ENCODE results near the gene ACER3. TPM values are rescaled to one million over a fixed set of nuclear protein-coding genes. Genes with fewer than 3 reads are reported as not detected.
A peak's percentile ranks its signal among the peaks of the same experiment; 100 is the strongest.

Gene ACER3
- total RNA-seq, 1 donor from 2014 or later, result 14.7 TPM

DNA sequence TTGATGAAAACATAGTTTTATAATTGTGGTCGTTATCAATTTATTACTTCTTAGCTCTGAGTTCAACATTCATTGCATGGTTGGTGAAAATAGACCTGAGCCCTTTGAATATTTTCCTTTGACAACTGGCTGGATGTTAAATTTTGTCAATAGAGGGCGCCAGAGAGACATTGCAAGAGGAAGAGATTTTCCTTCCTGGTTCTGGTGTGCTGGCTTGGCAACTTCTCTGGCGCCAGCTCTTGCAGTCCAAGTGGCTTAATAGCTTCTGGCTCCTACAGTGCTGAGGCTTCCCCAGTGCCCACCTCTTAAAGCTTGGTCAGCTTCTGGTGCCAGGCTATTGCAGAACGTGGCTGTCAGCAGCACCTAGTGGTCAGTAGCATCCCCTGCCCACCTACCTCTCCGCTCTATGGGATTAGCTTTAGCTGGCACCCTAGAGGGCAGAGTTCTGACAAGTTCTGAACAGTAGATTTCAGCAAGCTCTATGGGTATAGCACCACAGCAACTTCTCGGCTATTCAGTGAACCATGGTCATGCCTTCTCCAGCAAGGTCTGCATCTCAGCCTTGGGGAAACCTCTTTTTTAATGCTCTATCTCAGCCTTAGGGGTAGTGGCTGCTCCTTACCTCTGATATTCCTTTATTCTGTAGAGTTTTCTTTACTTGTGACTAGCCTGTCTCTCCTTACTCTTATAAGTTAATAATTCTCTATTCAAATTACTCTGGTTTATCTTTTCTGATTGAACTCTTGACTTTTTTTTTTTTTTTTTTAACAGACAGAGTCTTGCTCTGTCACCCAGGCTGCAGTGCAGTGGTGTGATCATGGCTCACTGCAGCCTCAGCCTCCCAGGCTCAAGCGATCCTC, 59.4 kb downstream of the ACER3 start:
- Mint-ChIP-seq H3K4me1 (ENCODE audit: low read depth) (peaks cover 17% of the 10 kb centered on the region), H3K4me3 (ENCODE audit: low read depth) (no peak overlapping the region), H3K27ac (no peak overlapping the region), H3K27me3 (no peaks in the 10 kb centered on the region), H3K36me3 (ENCODE audit: insufficient read depth) (no peaks in the 10 kb centered on the region), H3K9me3 (ENCODE audit: low read depth) (no peaks in the 10 kb centered on the region)
- peak; percentile 46 for DNase-seq (ENCODE audit: low spot score, unreplicated experiment)
- TF ChIP-seq, protein P1, sequence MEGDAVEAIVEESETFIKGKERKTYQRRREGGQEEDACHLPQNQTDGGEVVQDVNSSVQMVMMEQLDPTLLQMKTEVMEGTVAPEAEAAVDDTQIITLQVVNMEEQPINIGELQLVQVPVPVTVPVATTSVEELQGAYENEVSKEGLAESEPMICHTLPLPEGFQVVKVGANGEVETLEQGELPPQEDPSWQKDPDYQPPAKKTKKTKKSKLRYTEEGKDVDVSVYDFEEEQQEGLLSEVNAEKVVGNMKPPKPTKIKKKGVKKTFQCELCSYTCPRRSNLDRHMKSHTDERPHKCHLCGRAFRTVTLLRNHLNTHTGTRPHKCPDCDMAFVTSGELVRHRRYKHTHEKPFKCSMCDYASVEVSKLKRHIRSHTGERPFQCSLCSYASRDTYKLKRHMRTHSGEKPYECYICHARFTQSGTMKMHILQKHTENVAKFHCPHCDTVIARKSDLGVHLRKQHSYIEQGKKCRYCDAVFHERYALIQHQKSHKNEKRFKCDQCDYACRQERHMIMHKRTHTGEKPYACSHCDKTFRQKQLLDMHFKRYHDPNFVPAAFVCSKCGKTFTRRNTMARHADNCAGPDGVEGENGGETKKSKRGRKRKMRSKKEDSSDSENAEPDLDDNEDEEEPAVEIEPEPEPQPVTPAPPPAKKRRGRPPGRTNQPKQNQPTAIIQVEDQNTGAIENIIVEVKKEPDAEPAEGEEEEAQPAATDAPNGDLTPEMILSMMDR (IDR thresholded peaks at IDR 0.05; ENCODE audit: unreplicated experiment), result peak; percentile 87

GRCh38 chr11:76927160-76927559, 66.4 kb downstream of the ACER3 start:
- no peak for DNase-seq (ENCODE audit: low spot score, unreplicated experiment)
- TF ChIP-seq, protein P1 (IDR thresholded peaks at IDR 0.05; ENCODE audit: unreplicated experiment), result no peak
- no peaks in the 10 kb centered on the region for H3K9me3 Mint-ChIP-seq (ENCODE audit: low read depth)
- H3K4me1 Mint-ChIP-seq (ENCODE audit: low read depth), result peaks cover 2% of the 10 kb centered on the region
- no peaks in the 10 kb centered on the region for H3K27me3 Mint-ChIP-seq
- H3K36me3 Mint-ChIP-seq (ENCODE audit: insufficient read depth), result peaks cover 12% of the 10 kb centered on the region
- H3K4me3 Mint-ChIP-seq (ENCODE audit: low read depth), result no peak overlapping the region
- H3K27ac Mint-ChIP-seq, result no peak overlapping the region

DNA sequence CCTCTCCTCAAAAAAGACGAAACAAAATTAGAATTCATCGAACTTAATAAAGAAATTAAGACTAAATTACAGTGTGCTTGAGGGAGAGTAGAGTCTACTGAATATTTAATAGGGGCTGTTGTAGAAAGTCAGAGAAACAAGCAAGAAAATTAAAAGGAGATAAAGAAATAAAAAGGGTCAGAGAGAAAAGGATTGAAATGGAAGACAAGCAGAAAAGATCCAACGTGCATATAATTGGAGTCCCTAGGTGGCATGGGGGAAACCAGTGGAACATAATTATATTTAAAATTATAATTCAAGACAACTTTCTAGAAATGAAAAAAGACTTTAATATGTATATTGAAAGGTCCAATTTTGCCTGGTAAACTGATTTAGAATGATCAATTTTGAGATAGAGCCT, 74.3 kb downstream of the ACER3 start:
- Mint-ChIP-seq H3K36me3 (ENCODE audit: insufficient read depth) (peaks cover 33% of the 10 kb centered on the region), H3K9me3 (ENCODE audit: low read depth) (peaks cover 16% of the 10 kb centered on the region), H3K4me1 (ENCODE audit: low read depth) (peaks cover 6% of the 10 kb centered on the region), H3K27ac (no peak overlapping the region), H3K27me3 (no peaks in the 10 kb centered on the region), H3K4me3 (ENCODE audit: low read depth) (no peak overlapping the region)
- TF ChIP-seq, protein P1 (IDR thresholded peaks at IDR 0.05; ENCODE audit: unreplicated experiment), result no peak
- no peak for DNase-seq (ENCODE audit: low spot score, unreplicated experiment)

GRCh38 chr11:76939219-76939631, 78.5 kb downstream of the ACER3 start:
- Mint-ChIP-seq H3K27me3 (no peaks in the 10 kb centered on the region), H3K27ac (no peak overlapping the region), H3K4me3 (ENCODE audit: low read depth) (no peak overlapping the region), H3K9me3 (ENCODE audit: low read depth) (peaks cover 28% of the 10 kb centered on the region), H3K36me3 (ENCODE audit: insufficient read depth) (peaks cover 25% of the 10 kb centered on the region), H3K4me1 (ENCODE audit: low read depth) (peaks cover 6% of the 10 kb centered on the region)
- DNase-seq (ENCODE audit: low spot score, unreplicated experiment), result no peak
- TF ChIP-seq, protein P1 (IDR thresholded peaks at IDR 0.05; ENCODE audit: unreplicated experiment), result no peak

GRCh38 chr11:76944225-76944624, 83.5 kb downstream of the ACER3 start:
- peaks cover 13% of the 10 kb centered on the region for H3K36me3 Mint-ChIP-seq (ENCODE audit: insufficient read depth)
- H3K9me3 Mint-ChIP-seq (ENCODE audit: low read depth), result peaks cover 24% of the 10 kb centered on the region
- TF ChIP-seq, protein P1 (IDR thresholded peaks at IDR 0.05; ENCODE audit: unreplicated experiment), result no peak
- peaks cover 2% of the 10 kb centered on the region for H3K4me1 Mint-ChIP-seq (ENCODE audit: low read depth)
- H3K27ac Mint-ChIP-seq, result no peak overlapping the region
- no peak overlapping the region for H3K4me3 Mint-ChIP-seq (ENCODE audit: low read depth)
- H3K27me3 Mint-ChIP-seq, result no peaks in the 10 kb centered on the region
- DNase-seq (ENCODE audit: low spot score, unreplicated experiment), result no peak

Measured in progenitor cell of endocrine pancreas (in vitro differentiated cells).